ENCODE results near the gene METTL17. TPM values are rescaled to one million over a fixed set of nuclear protein-coding genes. Genes with fewer than 3 reads are reported as not detected.

Gene METTL17
- total and polyA plus RNA-seq, 2 of the 8 experiments (the other 6 are each of a cell fraction or from before 2014, with no cell fraction given) = 73.8 to 138 TPM

- H3K4ac ChIP-seq (replicated peaks; ENCODE audit: insufficient read length, low read depth, low read length) = no peak overlapping the region
- POLR2A ChIA-PET (ENCODE audit: partially characterized antibody) = interaction anchor here (1.1 to 2.3 kb wide), 8 partner anchors 12 to 73 kb away, joined by 3 to 10 read pairs (median 4); no protein-coding TSS in a partner anchor
- no peak overlapping the region for H4K5ac ChIP-seq (ENCODE audit: insufficient read length, low read depth, low read length)
- no peak overlapping the region for H3K23ac ChIP-seq (ENCODE audit: insufficient read length)
- H4K20me1 ChIP-seq (replicated peaks in 1 of 2; ENCODE audit: control insufficient read depth in 1 of 2, insufficient read depth in 2 of 2, low read length in 2 of 2) = no peaks in the 10 kb centered on the region
- H2AK5ac ChIP-seq (ENCODE audit: low read depth, low read length) = no peak overlapping the region
- no peak overlapping the region for H3K27ac ChIP-seq (ENCODE audit: low read depth, low read length)
- H3K23me2 ChIP-seq (ENCODE audit: low read depth, low read length) = peaks cover 15% of the 10 kb centered on the region
- H3K79me2 ChIP-seq (ENCODE audit: control insufficient read depth in 1 of 2, insufficient read depth in 2 of 2, low read length in 2 of 2) = no peaks in the 10 kb centered on the region
- H3K79me1 ChIP-seq (ENCODE audit: low read depth, low read length) = no peaks in the 10 kb centered on the region
- no peak for TF ChIP-seq BCL11A (IDR thresholded peaks at IDR 0.05; ENCODE audit: low read depth in 2 of 2, low read length in 2 of 2)
- no peak for TF ChIP-seq EGR1 (IDR thresholded peaks at IDR 0.05; ENCODE audit: borderline replicate concordance, low read depth, low read length)
- TF ChIP-seq SP2 (IDR thresholded peaks at IDR 0.05; ENCODE audit: low read length) = no peak
- TF ChIP-seq TBP (IDR thresholded peaks at IDR 0.05; ENCODE audit: low read depth, low read length) = no peak
- TF ChIP-seq TAF7 (optimal IDR thresholded peaks at IDR 0.05; ENCODE audit: borderline replicate concordance, low read depth, low read length) = no peak
- TF ChIP-seq SP1 (IDR thresholded peaks at IDR 0.05; ENCODE audit: low read depth, low read length) = no peak
- no peaks in the 10 kb centered on the region for H3K36me3 ChIP-seq (ENCODE audit: control insufficient read depth in 2 of 4, insufficient read depth in 4 of 4, low read length in 3 of 4)
- peak overlapping the region in 1 of 4 experiments; percentile 92; a peak in 1 of 8 replicates for H3K4me3 ChIP-seq (ENCODE audit: extremely low read depth in 1 of 4, insufficient read depth in 2 of 4, low read depth in 3 of 4, low read length in 4 of 4)
- H3K9me3 ChIP-seq (ENCODE audit: insufficient read depth in 2 of 2, low read depth in 1 of 2, low read length in 1 of 2) = no peaks in the 10 kb centered on the region
- H2BK5ac ChIP-seq (ENCODE audit: low read depth, low read length) = 0 out of 2 replicates have a peak overlapping the region, but pooled peaks have one; percentile 93
- H3K4me2 ChIP-seq (ENCODE audit: insufficient read depth in 1 of 2, low read depth in 2 of 2, low read length in 2 of 2) = peak overlapping the region; percentile 93 to 94; a peak in 3 of 4 replicates
- FAIRE-seq (no peak), DNase-seq (ENCODE audit: low read depth in 1 of 2, low spot score in 2 of 2) (no peak)
- H3K9ac ChIP-seq (replicated peaks in 1 of 4; ENCODE audit: extremely low read depth in 1 of 4, low read depth in 3 of 4, low read length in 3 of 4) = no peak overlapping the region; a peak in 1 of 7 replicates
- no peak overlapping the region for H2BK120ac ChIP-seq (replicated peaks; ENCODE audit: low read depth, low read length)
- H3K4me1 ChIP-seq (replicated peaks in 1 of 4; ENCODE audit: control insufficient read depth in 3 of 4, insufficient read depth in 4 of 4, low read length in 3 of 4) = peaks cover 4 to 22% (median 14%) of the 10 kb centered on the region in 4 experiments; a peak in 6 of 7 replicates
- peaks cover 2 to 25% (median 21%) of the 10 kb centered on the region in 4 experiments; a peak in 6 of 7 replicates for H3K27me3 ChIP-seq (replicated peaks in 1 of 4; ENCODE audit: control insufficient read depth in 3 of 4, extremely low read depth in 1 of 4, insufficient read depth in 3 of 4, low read length in 3 of 4)
- H3K14ac ChIP-seq (ENCODE audit: insufficient read length) = no peak overlapping the region
- H2AFZ ChIP-seq (ENCODE audit: low read length) = no peak overlapping the region
- CTCF ChIA-PET (ENCODE audit: partially characterized antibody) = interaction anchor here (0.7 to 2.6 kb wide), 9 partner anchors 9 to 1811 kb away, joined by 3 to 18 read pairs (median 4); partner anchors contain the start of gene ARHGEF40
- H2BK20ac ChIP-seq (ENCODE audit: low read length) = 0 out of 2 replicates have a peak overlapping the region, but pooled peaks have one; percentile 53
- no peak overlapping the region for H4K8ac ChIP-seq (ENCODE audit: extremely low read depth, insufficient read depth, low read length)
- WGBS, 2 experiments (ENCODE audit: extremely low coverage in 1 of 2, insufficient coverage in 1 of 2, insufficient read length in 1 of 2, insufficient replicate concordance in 2 of 2, low coverage in 1 of 2, low lambda C conversion rate in 2 of 2, missing lambda C conversion rate in 1 of 2) = 58% methylated on average over 3 of the region's 3 CpGs; no CpG with 5 or more reads in 1 of the 2 experiments
- H3K56ac ChIP-seq (replicated peaks; ENCODE audit: insufficient read length, low read depth, low read length) = no peak overlapping the region
- no peak overlapping the region for H2BK15ac ChIP-seq (ENCODE audit: low read length)
- H4K91ac ChIP-seq (replicated peaks; ENCODE audit: insufficient read length, low read length) = peak overlapping the region; percentile 8
- H2BK12ac ChIP-seq (ENCODE audit: low read depth, low read length) = peak overlapping the region; percentile 78
- no peak overlapping the region for H3K18ac ChIP-seq (ENCODE audit: extremely low read depth, low read length)
Measured at GRCh38 chr14:21026988-21027315, 37.2 kb downstream of the METTL17 start.
